ACHN (cell line): ENCODE measurements around the gene ITCH.
"Not testable (repeated sequence)": the region's sequence is repeated elsewhere in the genome, so short reads cannot be mapped to it uniquely, and the experiment has no call there.

Source experiments
- DNase-seq: peaks from one replicate; pipeline ENCODE4 v3.0.0-alpha.2; 2015
- in situ Hi-C: cut with HindIII; loops from 2 replicates; pipeline ENCODE4 v1.10.0; 2017; ENCODE audit warnings: low sequenced_read_pairs, low pct_ligation_motif_present, low pct_unique_long_range_greater_than_20kb

Gene ITCH

GRCh38 chr20:34403063-34403827, 40.2 kb downstream of the ITCH start:
- DNase-seq, result no peak
- in situ Hi-C loops, result no loop called here

- DNase-seq, result no peak
- in situ Hi-C loops, result no loop called here
These were observed 40.8 kb downstream of the ITCH start for GRCh38 chr20:34403908-34404307.

- in situ Hi-C loops, result no loop called here
- DNase-seq, result no peak
These were observed 41.7 kb downstream of the ITCH start for GRCh38 chr20:34404803-34405202.

- DNase-seq, in situ Hi-C loops: not testable (repeated sequence)
These were observed 42.2 kb downstream of the ITCH start for GRCh38 chr20:34405247-34405651.

GRCh38 chr20:34405942-34406341, 42.9 kb downstream of the ITCH start:
- DNase-seq, in situ Hi-C loops: not testable (repeated sequence)

GRCh38 chr20:34407962-34408474, 44.9 kb downstream of the ITCH start:
- no peak for DNase-seq
- in situ Hi-C loops, result no loop called here

GRCh38 chr20:34410336-34410735, 47.3 kb downstream of the ITCH start:
- in situ Hi-C loops, result no loop called here
- DNase-seq, result no peak

- in situ Hi-C loops, result no loop called here
- no peak for DNase-seq
These were observed 49.4 kb downstream of the ITCH start for GRCh38 chr20:34412453-34412852.

GRCh38 chr20:34414525-34414924, 51.5 kb downstream of the ITCH start:
- in situ Hi-C loops, DNase-seq: not testable (repeated sequence)

GRCh38 chr20:34415079-34415478, 52.0 kb downstream of the ITCH start:
- in situ Hi-C loops, result no loop called here
- no peak for DNase-seq

- in situ Hi-C loops, result no loop called here
- no peak for DNase-seq
These were observed 57.1 kb downstream of the ITCH start for GRCh38 chr20:34420146-34420545.

- in situ Hi-C loops, result no loop called here
These were observed 57.9 kb downstream of the ITCH start for GRCh38 chr20:34420975-34421374.

GRCh38 chr20:34421766-34422466, 58.8 kb downstream of the ITCH start:
- in situ Hi-C loops, result no loop called here
- no peak for DNase-seq

More at GRCh38 chr20:34420975-34421374, 57.9 kb downstream of the ITCH start:
- DNase-seq, result no peak

GRCh38 chr20:34425032-34425690, 62.1 kb downstream of the ITCH start:
- in situ Hi-C loops, DNase-seq: not testable (repeated sequence)

- no peak for DNase-seq
- in situ Hi-C loops, result no loop called here
These were observed 63.0 kb downstream of the ITCH start for GRCh38 chr20:34426026-34426425.

- in situ Hi-C loops, result no loop called here
- DNase-seq, result no peak
These were observed 64.3 kb downstream of the ITCH start for GRCh38 chr20:34427331-34427730.

GRCh38 chr20:34427784-34428183, 64.7 kb downstream of the ITCH start:
- no peak for DNase-seq
- in situ Hi-C loops, result no loop called here

GRCh38 chr20:34431168-34431567, 68.1 kb downstream of the ITCH start:
- DNase-seq, result no peak
- in situ Hi-C loops, result no loop called here

- in situ Hi-C loops, result not testable (repeated sequence)
These were observed 69.6 kb downstream of the ITCH start for GRCh38 chr20:34432663-34433062.

More at GRCh38 chr20:34432663-34433062, 69.6 kb downstream of the ITCH start:
- not testable (repeated sequence) for DNase-seq
